Sigmoid colon (tissue), 7 donors: ENCODE results near the gene TMCC2. TPM values are rescaled to one million over a fixed set of nuclear protein-coding genes. Genes with fewer than 3 reads are reported as not detected.

Experiments
- DNase-seq: peaks from one replicate; pipeline ENCODE4 v3.0.0-alpha.2; 2019
- H3K27ac ChIP-seq, 4 donors: fragments of 200-600 bp; sonication (generic); one replicate each; pipeline ENCODE4 v1.5.1; 2016 to 2019; ENCODE audit warnings: mild to moderate bottlenecking in 1 of 4
- H3K27me3 ChIP-seq, 3 donors: fragments of 200-600 bp; sonication (generic); one replicate each; pipeline ENCODE4 v1.5.1; 2019; ENCODE audit warnings: mild to moderate bottlenecking in 1 of 3
- H3K36me3 ChIP-seq, 4 donors: fragments of 200-600 bp; sonication (generic); one replicate each; pipeline ENCODE4 v1.5.1; 2016 to 2019
- H3K4me1 ChIP-seq, 4 donors: fragments of 200-600 bp; sonication (generic); one replicate each; pipeline ENCODE4 v1.5.1; 2017 to 2019
- H3K4me3 ChIP-seq, 4 donors: fragments of 200-600 bp; sonication (generic); one replicate each; pipeline ENCODE4 v1.5.1; 2017 to 2019; ENCODE audit warnings: mild to moderate bottlenecking in 2 of 4, moderate library complexity in 1 of 4
- H3K9me3 ChIP-seq, 4 donors: fragments of 200-600 bp in 3 of 4; sonication (generic) in 3 of 4; one replicate each; pipeline versions ENCODE4 v1.5.1 to v1.6.1; 2013 to 2019
- CTCF ChIP-seq, 4 experiments: fragments of 450-650 bp in 3 of 4; fragments of 200-600 bp in 1 of 4; IDR thresholded peaks; one replicate each; pipeline ENCODE4 v1.5.1; 2016 to 2019; ENCODE audit warnings: antibody characterized with exemption in 4 of 4, mild to moderate bottlenecking in 3 of 4, moderate library complexity in 2 of 4
- EP300 ChIP-seq, 4 donors: sonication (generic); formaldehyde crosslinking; IDR thresholded peaks; one replicate each; pipeline ENCODE4 v1.6.1; 2017; ENCODE audit warnings: antibody characterized with exemption in 4 of 4
- POLR2A ChIP-seq, 2 donors: fragments of 450-650 bp; IDR thresholded peaks; one replicate each; pipeline ENCODE4 v1.6.1; 2016; ENCODE audit warnings: antibody characterized with exemption in 2 of 2, mild to moderate bottlenecking in 2 of 2, moderate library complexity in 2 of 2
- POLR2AphosphoS5 ChIP-seq, 4 donors: sonication (generic); formaldehyde crosslinking; IDR thresholded peaks; one replicate each; pipeline ENCODE4 v1.6.1; 2017; ENCODE audit warnings: antibody characterized with exemption in 4 of 4
- WGBS, 2 donors: extraction: QIAGEN DNeasy Blood & Tissue Kit; methylation state at CpG; one replicate each; pipeline ENCODE4 v1.1.7; 2013; 5-methylcytosine and 5-hydroxymethylcytosine counted together
- intact Hi-C: fragments of 100-400 bp; cut with DNase I; formaldehyde crosslinking; loops from one replicate; pipeline ENCODE4 v1.15.1; 2023
- polyA plus RNA-seq, 3 donors: library from polyadenylated mRNA; stranded (reverse); fragments of 200-250 nt; gene quantifications; one replicate each; pipeline ENCODE4 v1.2.3, GENCODE V29; 2013
- total RNA-seq, 4 donors: library from RNA; depleted of rRNA; stranded (reverse); fragments of >200 nt; gene quantifications; one replicate each; pipeline ENCODE4 v1.1.0, GENCODE V29; 2016
- donor health status: healthy with polysubstance abuse.
- donor health status: Bipolar disorder and iron deficiency.
- donor health status: healthy.

Gene TMCC2
- total and polyA plus RNA-seq, 7 donors = 1.1 to 6.4 (median 5.2) TPM; not detected in 2

DNA sequence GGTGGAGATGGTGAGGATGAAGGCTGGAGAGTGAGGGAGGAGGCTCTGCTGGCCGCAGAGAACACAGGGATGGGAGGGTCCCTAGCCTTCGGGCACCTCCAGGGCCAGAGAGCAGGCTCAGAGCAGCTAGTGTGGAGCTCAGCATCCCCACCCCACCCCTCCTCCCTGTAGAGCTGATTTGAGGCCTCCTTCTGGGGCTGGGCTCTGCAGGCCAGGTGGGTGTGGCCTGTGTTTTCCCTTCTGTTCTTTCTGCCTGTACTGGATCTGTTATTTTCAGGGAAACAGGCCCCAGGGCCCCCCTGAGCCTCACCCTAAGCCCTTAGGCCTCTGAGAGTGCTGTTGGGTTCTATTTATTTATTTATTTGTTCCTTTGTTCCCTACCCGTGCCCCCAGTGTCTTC is 44.8 kb downstream of the TMCC2 start:
- H3K36me3 ChIP-seq = peaks cover 0 to 20% (median 6%) of the 10 kb centered on the region in 4 donors
- intact Hi-C loops = no loop called here

DNA sequence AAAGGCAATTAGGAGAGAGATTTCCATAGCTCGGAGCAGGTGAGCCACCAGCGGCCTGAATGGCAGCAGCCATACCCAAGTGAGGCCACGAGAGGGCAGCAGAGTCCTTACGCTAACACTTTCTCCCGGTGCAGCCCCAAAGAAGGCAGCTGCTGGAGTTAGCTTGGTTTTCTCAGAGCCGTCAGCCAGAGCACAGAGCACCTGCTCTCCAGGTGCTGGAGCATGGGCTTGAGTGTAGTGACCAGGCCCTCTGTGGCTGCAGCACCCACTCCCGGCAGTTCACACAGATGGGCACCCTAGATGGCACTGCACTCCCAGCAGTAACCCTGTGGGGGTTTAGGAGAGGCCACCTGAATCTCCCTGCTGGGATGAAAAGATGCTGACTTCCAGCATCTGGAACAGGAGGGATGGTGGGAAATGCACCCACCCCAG is 45.8 kb downstream of the TMCC2 start:
- intact Hi-C loops = loop anchor here (1.0 kb wide), 1 partner anchor 52 kb away; no protein-coding TSS in a partner anchor
- peak; percentile 90 for DNase-seq
- no peak overlapping the region for H3K27ac ChIP-seq

More for the DNA sequence above, 44.8 kb downstream of the TMCC2 start:
- H3K9me3 ChIP-seq = no peaks in the 10 kb centered on the region
- H3K27ac ChIP-seq = no peak overlapping the region
- no peak overlapping the region for H3K4me3 ChIP-seq
- no peak for DNase-seq
- no peak for TF ChIP-seq CTCF (IDR thresholded peaks at IDR 0.05)
- no peak for TF ChIP-seq POLR2A (IDR thresholded peaks at IDR 0.05)
- no peak for TF ChIP-seq EP300 (IDR thresholded peaks at IDR 0.05)
- TF ChIP-seq POLR2AphosphoS5 (IDR thresholded peaks at IDR 0.05) = no peak
- 54 to 70% methylated on average over 3 of the region's 3 CpGs for WGBS, 2 donors
- peaks cover 0 to 16% (median 13%) of the 10 kb centered on the region in 4 donors for H3K4me1 ChIP-seq
- no peaks in the 10 kb centered on the region for H3K27me3 ChIP-seq

DNA sequence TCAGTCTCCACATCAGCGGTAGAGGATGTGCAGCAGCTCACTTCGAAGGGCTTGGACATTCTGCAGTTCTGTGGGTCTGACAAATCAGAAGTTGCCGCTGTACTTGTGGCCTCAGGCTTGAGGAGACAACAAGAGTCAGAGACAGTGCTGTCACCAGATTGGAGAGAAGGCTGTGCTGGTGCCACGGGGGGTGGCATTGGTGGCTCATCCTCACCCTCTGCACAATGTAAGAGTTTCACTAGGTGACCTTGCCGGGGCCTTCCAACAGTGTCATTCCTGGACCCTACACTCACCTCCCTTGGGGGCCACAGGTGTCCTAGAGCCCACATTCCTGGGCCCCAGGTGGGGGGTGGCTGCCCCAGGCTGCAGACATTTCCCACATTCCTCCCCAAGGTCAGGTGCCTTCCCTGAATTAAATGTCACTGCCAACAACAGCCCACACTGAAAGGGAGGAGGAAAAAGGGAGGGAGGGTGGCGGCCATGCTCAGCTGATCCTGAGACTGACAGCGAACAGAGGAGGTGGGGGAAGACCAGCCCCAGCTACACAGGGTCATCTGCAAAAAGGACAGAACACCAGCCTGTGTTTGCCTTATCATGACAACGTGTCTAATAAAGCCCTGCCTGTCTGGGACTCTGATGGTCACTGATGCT is 46.4 kb downstream of the TMCC2 start:
- Histone ChIP-seq H3K36me3 (peaks cover 0 to 18% (median 6%) of the 10 kb centered on the region in 4 donors), H3K4me1 (peaks cover 0 to 16% (median 13%) of the 10 kb centered on the region in 4 donors), H3K9me3 (no peaks in the 10 kb centered on the region), H3K27ac (no peak overlapping the region), H3K4me3 (no peak overlapping the region), H3K27me3 (no peaks in the 10 kb centered on the region)
- intact Hi-C loops = no loop called here
- no peak for DNase-seq
- TF ChIP-seq POLR2AphosphoS5 (IDR thresholded peaks at IDR 0.05) = no peak
- 50 to 69% methylated on average over 8 of the region's 8 CpGs for WGBS, 2 donors

More for the DNA sequence above, 45.8 kb downstream of the TMCC2 start:
- WGBS, 2 donors = 2 to 8% methylated on average over 7 of the region's 7 CpGs
- Histone ChIP-seq H3K36me3 (peaks cover 0 to 20% (median 6%) of the 10 kb centered on the region in 4 donors), H3K27me3 (no peaks in the 10 kb centered on the region), H3K4me1 (peaks cover 0 to 16% (median 13%) of the 10 kb centered on the region in 4 donors), H3K9me3 (no peaks in the 10 kb centered on the region), H3K4me3 (no peak overlapping the region)
- TF ChIP-seq POLR2A (IDR thresholded peaks at IDR 0.05) (no peak), POLR2AphosphoS5 (IDR thresholded peaks at IDR 0.05) (no peak), CTCF (IDR thresholded peaks at IDR 0.05) (peak; percentile 90 to 97 (median 96)), EP300 (IDR thresholded peaks at IDR 0.05) (no peak)

GRCh38 chr1:205275133-205275532 is 47.4 kb downstream of the TMCC2 start:
- intact Hi-C loops = no loop called here
- H3K9me3 ChIP-seq = no peaks in the 10 kb centered on the region
- 18 to 48% methylated on average over 3 of the region's 3 CpGs for WGBS, 2 donors
- H3K36me3 ChIP-seq = peaks cover 0 to 12% (median 5%) of the 10 kb centered on the region in 4 donors
- TF ChIP-seq POLR2AphosphoS5 (IDR thresholded peaks at IDR 0.05) = no peak
- TF ChIP-seq EP300 (IDR thresholded peaks at IDR 0.05) = no peak
- TF ChIP-seq POLR2A (IDR thresholded peaks at IDR 0.05) = no peak
- TF ChIP-seq CTCF (IDR thresholded peaks at IDR 0.05) = no peak
- H3K27ac ChIP-seq = no peak overlapping the region
- DNase-seq = no peak
- peaks cover 0 to 16% (median 13%) of the 10 kb centered on the region in 4 donors for H3K4me1 ChIP-seq
- no peaks in the 10 kb centered on the region for H3K27me3 ChIP-seq
- H3K4me3 ChIP-seq = no peak overlapping the region

GRCh38 chr1:205275916-205276688 is 48.4 kb downstream of the TMCC2 start:
- Histone ChIP-seq H3K27ac (no peak overlapping the region), H3K36me3 (peaks cover 0 to 12% (median 5%) of the 10 kb centered on the region in 4 donors), H3K4me1 (peaks cover 0 to 6% (median 4%) of the 10 kb centered on the region in 4 donors), H3K9me3 (no peaks in the 10 kb centered on the region), H3K4me3 (no peak overlapping the region), H3K27me3 (no peaks in the 10 kb centered on the region)
- no peak for DNase-seq
- no peak for TF ChIP-seq POLR2A (IDR thresholded peaks at IDR 0.05)
- no peak for TF ChIP-seq POLR2AphosphoS5 (IDR thresholded peaks at IDR 0.05)
- TF ChIP-seq CTCF (IDR thresholded peaks at IDR 0.05) = no peak
- no peak for TF ChIP-seq EP300 (IDR thresholded peaks at IDR 0.05)
- intact Hi-C loops = no loop called here
- 83 to 84% methylated on average over 9 of the region's 9 CpGs for WGBS, 2 donors
